Measurements from ENCODE around the gene BACH1.

The BACH1 gene

DNA sequence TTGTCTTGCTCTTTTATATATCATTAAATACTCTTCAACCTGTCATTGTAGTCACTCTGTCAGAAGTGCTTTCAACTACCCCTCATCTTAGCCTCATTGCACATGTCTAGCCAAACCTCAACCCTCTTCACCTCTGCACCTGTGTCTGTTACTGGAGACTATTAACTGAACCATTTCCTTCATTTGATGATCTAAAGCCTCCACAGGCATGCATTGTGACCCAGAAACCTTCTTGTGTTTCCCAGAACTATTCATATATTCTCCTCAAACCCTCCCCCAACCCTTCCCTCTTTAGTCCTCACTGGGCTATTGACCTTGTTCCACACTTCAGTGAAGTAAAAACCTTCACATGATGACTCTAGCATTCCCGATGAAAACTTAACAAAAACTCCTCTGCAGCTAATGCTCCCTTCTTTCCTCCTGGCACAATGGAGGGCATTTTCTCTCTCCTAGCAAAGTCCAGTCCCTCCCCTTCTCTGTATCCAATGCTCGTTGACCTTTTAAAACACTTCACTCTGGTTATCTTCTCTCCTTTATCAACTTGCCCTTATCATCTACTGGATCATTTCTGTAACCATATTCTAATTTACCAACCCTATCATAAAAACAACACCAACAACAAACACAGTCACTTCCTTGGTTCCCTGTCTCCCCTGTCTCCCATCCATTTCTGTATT lies 86.1 kb downstream of the BACH1 start:
- no peak for DNase-seq

- DNase-seq = no peak
These were observed 87.3 kb downstream of the BACH1 start for GRCh38 chr21:29385934-29386520.

GRCh38 chr21:29386803-29387202 lies 88.1 kb downstream of the BACH1 start:
- DNase-seq = no peak

GRCh38 chr21:29387598-29387997 lies 88.9 kb downstream of the BACH1 start:
- DNase-seq = no peak

GRCh38 chr21:29389136-29389535 lies 90.4 kb downstream of the BACH1 start:
- no peak for DNase-seq

DNA sequence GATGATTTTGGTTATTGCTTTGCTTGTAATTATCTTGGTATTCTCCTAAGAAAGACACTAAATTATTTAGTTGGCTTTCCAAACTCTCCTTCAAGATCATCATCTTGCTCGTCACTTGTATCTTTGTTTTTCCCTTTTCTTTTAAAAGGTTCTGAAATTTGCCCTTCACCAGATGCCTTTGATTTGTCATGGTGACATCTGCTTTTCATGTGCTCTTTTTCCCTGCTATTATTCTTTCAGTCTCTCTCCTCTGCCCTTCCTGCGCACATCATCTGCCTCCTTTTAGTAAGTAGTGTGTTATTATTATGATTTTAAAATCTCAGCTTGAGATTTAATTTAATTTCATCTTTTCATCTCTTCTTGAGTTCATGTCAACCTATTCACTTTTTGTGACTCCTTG lies 92.1 kb downstream of the BACH1 start:
- no peak for DNase-seq

- DNase-seq = no peak
These were observed 95.3 kb downstream of the BACH1 start for GRCh38 chr21:29394051-29394450.

All from cerebellar nuclear complex (tissue), 1 donor.